OCI-LY3 (cell line): ENCODE results near the gene NUP210L.

Experiments
- H2AFZ ChIP-seq: fragments of 200-600, 300-600 bp; shearing (Covaris generic); 2 replicates; pipeline ENCODE4 v1.6.0; 2014; ENCODE audit warnings: antibody characterized with exemption, low read depth, low read length
- H3K27ac ChIP-seq: fragments of 200-600, 300-600 bp; sonication (generic); 2 replicates; pipeline ENCODE4 v1.5.1; 2014; ENCODE audit warnings: mild to moderate bottlenecking, low read length, moderate library complexity, mixed read lengths
- H3K27me3 ChIP-seq: fragments of 200-600, 300-600 bp; sonication (generic); 2 replicates; pipeline ENCODE4 v1.6.1; 2014; ENCODE audit warnings: low read depth, low read length, mixed read lengths
- H3K36me3 ChIP-seq: fragments of 200-600, 300-600 bp; sonication (generic); replicated peaks from 2 replicates; pipeline ENCODE3; 2014; ENCODE audit warnings: low read depth, low read length, mixed read lengths
- H3K4me1 ChIP-seq: fragments of 300-600, 200-600 bp; sonication (generic); 2 replicates; pipeline ENCODE4 v1.6.1; 2014; ENCODE audit warnings: low read length, mixed read lengths
- H3K4me2 ChIP-seq: fragments of 200-600, 300-600 bp; sonication (generic); 2 replicates; pipeline ENCODE4 v1.6.1; 2014; ENCODE audit warnings: low read length, mixed read lengths
- H3K4me3 ChIP-seq: fragments of 300-600, 200-600 bp; sonication (generic); 2 replicates; pipeline ENCODE4 v1.5.1; 2014; ENCODE audit warnings: antibody characterized with exemption, mild to moderate bottlenecking, low read length, moderate library complexity
- H3K79me2 ChIP-seq: fragments of 300-600, 200-600 bp; shearing (Covaris generic); 2 replicates; pipeline ENCODE4 v1.6.1; 2014; ENCODE audit warnings: mild to moderate bottlenecking, low read length, mixed read lengths
- H3K9ac ChIP-seq: fragments of 300-600, 200-600 bp; shearing (Covaris generic); 2 replicates; pipeline ENCODE4 v1.6.0; 2014; ENCODE audit warnings: mild to moderate bottlenecking, low read length, moderate library complexity
- H3K9me3 ChIP-seq: fragments of 200-600, 300-600 bp; shearing (Covaris generic); 2 replicates; pipeline ENCODE4 v1.6.1; 2014; ENCODE audit warnings: low read length, mixed read lengths; ENCODE audit not compliant: insufficient read depth
- H4K20me1 ChIP-seq: fragments of 200-600, 300-600 bp; sonication (generic); 2 replicates; pipeline ENCODE4 v1.6.1; 2016; ENCODE audit warnings: low read length, mixed read lengths; ENCODE audit not compliant: insufficient read depth
- CTCF ChIP-seq: fragments of 200-600, 300-600 bp; sonication (generic); IDR thresholded peaks from 2 replicates; pipeline ENCODE4 v1.5.1; 2014; ENCODE audit warnings: antibody characterized with exemption, low read length, low read depth
- EZH2phosphoT487 ChIP-seq: fragments of 200-600 bp; shearing (Covaris generic); IDR thresholded peaks from 2 replicates; pipeline ENCODE4 v1.6.1; 2018; ENCODE audit warnings: antibody characterized with exemption, mixed run types, low read depth

Gene NUP210L

GRCh38 chr1:153958961-153959260, 196.0 kb downstream of the NUP210L start:
- Histone ChIP-seq H3K9me3 (no peaks in the 10 kb centered on the region), H3K27me3 (no peaks in the 10 kb centered on the region), H4K20me1 (peaks cover 28% of the 10 kb centered on the region), H3K79me2 (peaks cover 78% of the 10 kb centered on the region), H3K4me2 (peak overlapping the region; percentile 58), H3K4me3 (peak overlapping the region; percentile 89), H3K9ac (no peak overlapping the region; the same call in 1 of the 2 replicates), H2AFZ (no peak overlapping the region), H3K4me1 (peaks cover 47% of the 10 kb centered on the region), H3K27ac (peak overlapping the region; percentile 12; the same call in 1 of the 2 replicates), H3K36me3 (peaks cover 53% of the 10 kb centered on the region)
- TF ChIP-seq CTCF (no peak), EZH2phosphoT487 (no peak)

- H3K9me3 ChIP-seq: no peaks in the 10 kb centered on the region
- TF ChIP-seq EZH2phosphoT487 (no peak), CTCF (no peak; the same call in 1 of the 2 replicates)
- H3K9ac ChIP-seq: peak within 1 kb of the TSS; percentile 96
- H2AFZ ChIP-seq: peak within 1 kb of the TSS; percentile 19; the same call in 1 of the 2 replicates
- no peaks in the 10 kb centered on the region for H3K27me3 ChIP-seq
- peak within 1 kb of the TSS; percentile 89 for H3K4me3 ChIP-seq
- peaks cover 34% of the 10 kb centered on the region for H4K20me1 ChIP-seq
- peaks cover 59% of the 10 kb centered on the region for H3K36me3 ChIP-seq
- H3K27ac ChIP-seq: peak within 1 kb of the TSS; percentile 91
- H3K4me1 ChIP-seq: peaks cover 46% of the 10 kb centered on the region
- H3K79me2 ChIP-seq: peaks cover 81% of the 10 kb centered on the region
- H3K4me2 ChIP-seq: peak within 1 kb of the TSS; percentile 94
Observed at GRCh38 chr1:153958111-153958960, 196.5 kb downstream of the NUP210L start, which contains the start of gene CRTC2. CRTC2 (minus strand) TSS chr1:153958612; CDS start chr1:153958497, 115 bp downstream.

- Histone ChIP-seq H2AFZ (0 out of 2 replicates have a peak overlapping the region, but pooled peaks have one; percentile 19), H3K27ac (peak overlapping the region; percentile 91), H3K9me3 (no peaks in the 10 kb centered on the region), H3K79me2 (peaks cover 78% of the 10 kb centered on the region), H3K27me3 (no peaks in the 10 kb centered on the region), H3K36me3 (peaks cover 61% of the 10 kb centered on the region), H3K4me3 (peak overlapping the region; percentile 89), H3K4me2 (peak overlapping the region; percentile 94), H3K4me1 (peaks cover 46% of the 10 kb centered on the region), H3K9ac (peak overlapping the region; percentile 96), H4K20me1 (peaks cover 36% of the 10 kb centered on the region)
- TF ChIP-seq CTCF (no peak), EZH2phosphoT487 (no peak)
Observed at GRCh38 chr1:153957744-153958110, 197.1 kb downstream of the NUP210L start.

GRCh38 chr1:153956997-153957715, 197.7 kb downstream of the NUP210L start:
- TF ChIP-seq EZH2phosphoT487 (no peak), CTCF (no peak)
- Histone ChIP-seq H3K9me3 (no peaks in the 10 kb centered on the region), H3K9ac (peak overlapping the region; percentile 96), H4K20me1 (peaks cover 42% of the 10 kb centered on the region), H3K27me3 (no peaks in the 10 kb centered on the region), H3K79me2 (peaks cover 78% of the 10 kb centered on the region), H3K4me1 (peaks cover 42% of the 10 kb centered on the region), H3K27ac (peak overlapping the region; percentile 91), H3K36me3 (peaks cover 66% of the 10 kb centered on the region), H3K4me2 (peak overlapping the region; percentile 94), H3K4me3 (peak overlapping the region; percentile 89), H2AFZ (no peak overlapping the region)
